B cell (primary cell): ENCODE measurements around the gene PCDHB7. TPM values are rescaled to one million over a fixed set of nuclear protein-coding genes. Genes with fewer than 3 reads are reported as not detected.
"Not testable (repeated sequence)": the region's sequence is repeated elsewhere in the genome, so short reads cannot be mapped to it uniquely, and the experiment has no call there.

Source experiments
- ATAC-seq: fragments of 200-7000 bp; cut with Tn5 transposase; one replicate; pipeline ENCODE4 v1.10.0; 2021; ENCODE audit warnings: low read depth, mild to moderate bottlenecking, moderate number of reproducible peaks, moderate library complexity
- CTCF ChIA-PET: fragments of 350-600 bp; sonication (Branson Sonifier 250); formaldehyde crosslinking; loops from one replicate; lab custom pipeline; 2021; ENCODE audit warnings: antibody characterized with exemption, inconsistent platforms; lab: Charles Lee
- POLR2A ChIA-PET: fragments of 350-600 bp; sonication (Branson Sonifier 250); formaldehyde crosslinking; loops from one replicate; lab custom pipeline; 2021; ENCODE audit warnings: antibody characterized with exemption; lab: Charles Lee
- DNase-seq: peaks from one replicate; pipeline ENCODE4 v3.0.0; 2013
- H2AFZ ChIP-seq: 2 replicates; pipeline ENCODE4 v1.6.1; 2012; ENCODE audit warnings: mild to moderate bottlenecking, low read depth, low read length; ENCODE audit not compliant: insufficient read depth, poor library complexity, severe bottlenecking
- H3K27ac ChIP-seq, 2 donors: 1 replicate in 1 of 2; 2 replicates in 1 of 2; pipeline ENCODE4 v1.5.1; 2012 to 2013; ENCODE audit warnings: low read length in 2 of 2, mild to moderate bottlenecking in 2 of 2, moderate library complexity in 1 of 2
- H3K27me3 ChIP-seq, 4 experiments: fragments of 200-600 bp in 1 of 4; sonication (generic) in 1 of 4; replicated peaks in 1 of 4; 1 replicate in 2 of 4; 2 replicates in 2 of 4; pipeline versions ENCODE4 v1.6.1 to v1.7.0; 2013 to 2016; ENCODE audit warnings: low read length in 3 of 4, mild to moderate bottlenecking in 2 of 4, mixed read lengths in 1 of 4, moderate library complexity in 1 of 4; ENCODE audit not compliant: insufficient read depth in 4 of 4, control insufficient read depth in 3 of 4; ENCODE audit errors: control extremely low read depth in 1 of 4
- H3K36me3 ChIP-seq, 2 experiments: replicated peaks in 1 of 2; 1 replicate in 1 of 2; 2 replicates in 1 of 2; pipeline versions ENCODE4 v1.6.1 to v1.7.1; 2013; ENCODE audit warnings: low read length in 1 of 2; ENCODE audit not compliant: insufficient read depth in 2 of 2, control insufficient read depth in 1 of 2; ENCODE audit errors: control extremely low read depth in 1 of 2, extremely low read depth in 1 of 2
- H3K4me1 ChIP-seq, 2 donors: fragments of 200-600 bp in 1 of 2; sonication (generic) in 1 of 2; 1 replicate in 1 of 2; 2 replicates in 1 of 2; pipeline versions ENCODE4 v1.5.1 to v1.6.1; 2013 to 2017; ENCODE audit warnings: low read length in 2 of 2; ENCODE audit not compliant: control insufficient read depth in 2 of 2, insufficient read depth in 2 of 2
- H3K4me2 ChIP-seq: replicated peaks from 2 replicates; pipeline ENCODE3; 2012; ENCODE audit warnings: mild to moderate bottlenecking, low read depth, low read length; ENCODE audit not compliant: poor library complexity, severe bottlenecking
- H3K4me3 ChIP-seq, 5 experiments: fragments of 200-600 bp in 1 of 5; sonication (generic) in 1 of 5; 1 replicate in 3 of 5; 2 replicates in 2 of 5; pipeline versions ENCODE4 v1.5.1 to v1.7.0; 2011 to 2016; ENCODE audit warnings: low read length in 4 of 5, mild to moderate bottlenecking in 4 of 5, low read depth in 2 of 5, control low read depth in 1 of 5, moderate library complexity in 1 of 5; ENCODE audit not compliant: insufficient read depth in 1 of 5; ENCODE audit errors: control extremely low read depth in 1 of 5, extremely low read depth in 1 of 5
- H3K79me2 ChIP-seq: fragments of 200-600 bp; sonication (generic); one replicate; pipeline ENCODE4 v1.6.0; 2016; ENCODE audit warnings: low read length; ENCODE audit not compliant: control insufficient read depth, insufficient read depth
- H3K9ac ChIP-seq: fragments of 200-600 bp; sonication (generic); 2 replicates; pipeline ENCODE4 v1.6.1; 2017; ENCODE audit warnings: mild to moderate bottlenecking, low read length, moderate library complexity
- H3K9me3 ChIP-seq, 3 donors: one replicate each; pipeline versions ENCODE4 v1.6.1 to v1.7.1; 2013; ENCODE audit warnings: low read length in 2 of 3; ENCODE audit not compliant: control insufficient read depth in 2 of 3, insufficient read depth in 1 of 3; ENCODE audit errors: control extremely low read depth in 1 of 3
- H4K20me1 ChIP-seq: 2 replicates; pipeline ENCODE4 v1.6.0; 2012; ENCODE audit warnings: mild to moderate bottlenecking, low read length; ENCODE audit not compliant: insufficient read depth, control insufficient read depth, poor library complexity, severe bottlenecking
- H3K27ac Mint-ChIP-seq: one replicate; pipeline ENCODE4 v1.8.0; 2021; ENCODE audit warnings: mixed read lengths
- H3K27me3 Mint-ChIP-seq: one replicate; pipeline ENCODE4 v1.8.0; 2021; ENCODE audit warnings: mixed read lengths
- H3K4me1 Mint-ChIP-seq: one replicate; pipeline ENCODE4 v1.8.0; 2021; ENCODE audit warnings: mixed read lengths
- H3K4me3 Mint-ChIP-seq: one replicate; pipeline ENCODE4 v1.8.0; 2021; ENCODE audit warnings: mixed read lengths
- H3K9me3 Mint-ChIP-seq: one replicate; pipeline ENCODE4 v1.8.0; 2022; ENCODE audit warnings: mixed read lengths; ENCODE audit not compliant: insufficient read depth
- EZH2 ChIP-seq: IDR thresholded peaks from 2 replicates; pipeline ENCODE4 v1.6.1; 2012; ENCODE audit warnings: borderline replicate concordance, low read depth, mild to moderate bottlenecking, moderate library complexity, low read length; ENCODE audit not compliant: insufficient read depth, poor library complexity, severe bottlenecking
- WGBS: methylation state at CpG from one replicate; pipeline ENCODE4 v1.1.5; 2013; ENCODE audit warnings: missing lambda C conversion rate; ENCODE audit not compliant: insufficient coverage; 5-methylcytosine and 5-hydroxymethylcytosine counted together
- intact Hi-C: fragments of 100-400 bp; cut with micrococcal nuclease; formaldehyde crosslinking; loops from one replicate; pipeline ENCODE4 v1.10.0; 2022
- polyA plus RNA-seq: library from polyadenylated mRNA; depleted of rRNA; stranded (reverse); fragments of >200 nt; gene quantifications from 2 replicates; pipeline ENCODE4 v1.2.3, GENCODE V29; 2012
- total RNA-seq, 2 donors: library from RNA; stranded (reverse); fragments of 120-200 nt in 1 of 2; gene quantifications; 1 replicate in 1 of 2; 2 replicates in 1 of 2; pipeline versions ENCODE4 v1.2.3 to v1.2.4, GENCODE V29; 2013 to 2022
- TF ChIP-seq, protein P1 (sequence below): fragments of 200-600 bp; IDR thresholded peaks from one replicate; pipeline ENCODE4 v1.8.0; 2022; ENCODE audit warnings: antibody characterized with exemption, mild to moderate bottlenecking

PCDHB7 gene
- total and polyA plus RNA-seq, 2 donors (not counting 1 experiment from before 2014, with no cell fraction given), result not detected

DNA sequence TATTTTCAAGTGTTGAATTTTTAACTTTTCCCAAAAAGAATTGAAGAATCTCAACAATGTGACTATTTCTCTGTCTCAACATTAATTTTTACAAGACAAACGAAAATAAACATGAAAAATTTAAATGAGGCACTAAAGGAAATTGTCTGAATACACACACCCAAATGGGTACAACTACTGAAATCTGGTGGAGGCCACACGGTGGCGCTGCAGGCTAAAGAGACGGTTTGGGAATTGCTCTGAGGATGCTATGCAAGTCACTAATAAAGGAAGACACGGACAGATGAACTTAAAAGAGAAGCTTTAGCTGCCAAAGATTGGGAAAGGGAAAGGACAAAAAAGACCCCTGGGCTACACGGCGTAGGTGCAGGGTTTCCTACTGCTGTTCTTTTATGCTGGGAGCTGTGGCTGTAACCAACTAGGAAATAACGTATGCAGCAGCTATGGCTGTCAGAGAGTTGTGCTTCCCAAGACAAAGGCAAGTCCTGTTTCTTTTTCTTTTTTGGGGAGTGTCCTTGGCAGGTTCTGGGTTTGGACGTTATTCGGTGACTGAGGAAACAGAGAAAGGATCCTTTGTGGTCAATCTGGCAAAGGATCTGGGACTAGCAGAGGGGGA, 19.8 kb downstream of the PCDHB7 start, which contains the start of gene PCDHB10:
Gene PCDHB10 (plus strand): TSS at position 244 of the 616 bp plus-strand sequence. CDS start 200 bp downstream, at position 444.
- no peak for TF ChIP-seq EZH2
- TF ChIP-seq, protein P1, sequence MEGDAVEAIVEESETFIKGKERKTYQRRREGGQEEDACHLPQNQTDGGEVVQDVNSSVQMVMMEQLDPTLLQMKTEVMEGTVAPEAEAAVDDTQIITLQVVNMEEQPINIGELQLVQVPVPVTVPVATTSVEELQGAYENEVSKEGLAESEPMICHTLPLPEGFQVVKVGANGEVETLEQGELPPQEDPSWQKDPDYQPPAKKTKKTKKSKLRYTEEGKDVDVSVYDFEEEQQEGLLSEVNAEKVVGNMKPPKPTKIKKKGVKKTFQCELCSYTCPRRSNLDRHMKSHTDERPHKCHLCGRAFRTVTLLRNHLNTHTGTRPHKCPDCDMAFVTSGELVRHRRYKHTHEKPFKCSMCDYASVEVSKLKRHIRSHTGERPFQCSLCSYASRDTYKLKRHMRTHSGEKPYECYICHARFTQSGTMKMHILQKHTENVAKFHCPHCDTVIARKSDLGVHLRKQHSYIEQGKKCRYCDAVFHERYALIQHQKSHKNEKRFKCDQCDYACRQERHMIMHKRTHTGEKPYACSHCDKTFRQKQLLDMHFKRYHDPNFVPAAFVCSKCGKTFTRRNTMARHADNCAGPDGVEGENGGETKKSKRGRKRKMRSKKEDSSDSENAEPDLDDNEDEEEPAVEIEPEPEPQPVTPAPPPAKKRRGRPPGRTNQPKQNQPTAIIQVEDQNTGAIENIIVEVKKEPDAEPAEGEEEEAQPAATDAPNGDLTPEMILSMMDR, result no peak
- no peaks in the 10 kb centered on the region for H3K79me2 ChIP-seq
- H3K9me3 ChIP-seq, result peaks cover 2 to 21% (median 12%) of the 10 kb centered on the region in 3 donors
- Mint-ChIP-seq H3K27me3 (peaks cover 20% of the 10 kb centered on the region), H3K9me3 (peaks cover 7% of the 10 kb centered on the region), H3K4me3 (no peak within 1 kb of the TSS), H3K4me1 (no peaks in the 10 kb centered on the region), H3K27ac (no peak within 1 kb of the TSS)
- no peak within 1 kb of the TSS for H3K27ac ChIP-seq
- H2AFZ ChIP-seq, result no peak within 1 kb of the TSS
- H3K9ac ChIP-seq, result no peak within 1 kb of the TSS
- H3K4me3 ChIP-seq, result no peak within 1 kb of the TSS
- no peak within 1 kb of the TSS for H3K4me2 ChIP-seq
- ChIA-PET CTCF (interaction anchor here (2.1 kb wide), 1 partner anchor 365 kb away, joined by 6 read pairs; no protein-coding TSS in a partner anchor), POLR2A (no interaction called here)
- H3K4me1 ChIP-seq, result no peaks in the 10 kb centered on the region
- H3K36me3 ChIP-seq, result no peaks in the 10 kb centered on the region
- DNase-seq, result no peak
- 13% methylated on average over 6 of the region's 10 CpGs for WGBS
- H3K27me3 ChIP-seq, result peaks cover 0 to 8% (median 2%) of the 10 kb centered on the region in 4 experiments
- no peaks in the 10 kb centered on the region for H4K20me1 ChIP-seq
- ATAC-seq, result no peak
- intact Hi-C loops, result no loop called here

DNA sequence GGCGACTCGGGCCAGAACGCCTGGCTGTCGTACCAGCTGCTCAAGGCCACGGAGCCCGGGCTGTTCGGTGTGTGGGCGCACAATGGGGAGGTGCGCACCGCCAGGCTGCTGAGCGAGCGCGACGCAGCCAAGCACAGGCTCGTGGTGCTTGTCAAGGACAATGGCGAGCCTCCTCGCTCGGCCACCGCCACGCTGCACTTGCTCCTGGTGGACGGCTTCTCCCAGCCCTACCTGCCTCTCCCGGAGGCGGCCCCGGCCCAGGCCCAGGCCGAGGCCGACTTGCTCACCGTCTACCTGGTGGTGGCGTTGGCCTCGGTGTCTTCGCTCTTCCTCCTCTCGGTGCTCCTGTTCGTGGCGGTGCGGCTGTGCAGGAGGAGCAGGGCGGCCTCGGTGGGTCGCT, 21.9 kb downstream of the PCDHB7 start:
- H3K36me3 ChIP-seq, H2AFZ ChIP-seq, ATAC-seq, H3K79me2 ChIP-seq, H3K4me1 Mint-ChIP-seq, H3K27ac ChIP-seq, H3K27me3 ChIP-seq, H3K4me1 ChIP-seq, H3K9ac ChIP-seq, H3K4me3 Mint-ChIP-seq, intact Hi-C loops, H3K4me3 ChIP-seq, DNase-seq, CTCF ChIA-PET, H4K20me1 ChIP-seq, H3K27ac Mint-ChIP-seq, POLR2A ChIA-PET, H3K4me2 ChIP-seq, H3K9me3 Mint-ChIP-seq: not testable (repeated sequence)
- peaks cover 20% of the 10 kb centered on the region for H3K27me3 Mint-ChIP-seq
- H3K9me3 ChIP-seq, result peaks cover 4 to 18% (median 15%) of the 10 kb centered on the region in 3 donors
- WGBS, result 32% methylated on average over 3 of the region's 37 CpGs
